GM21825 (cell line): ENCODE results near the gene CHST10.
"Not testable (repeated sequence)": the region's sequence is repeated elsewhere in the genome, so short reads cannot be mapped to it uniquely, and the experiment has no call there.

Source experiments
- ATAC-seq: cut with Tn5 transposase; IDR thresholded peaks from one replicate; pipeline ENCODE4 v1.9.1; 2021; ENCODE audit warnings: mild to moderate bottlenecking, moderate library complexity; ENCODE audit not compliant: unreplicated experiment

CHST10 gene

GRCh38 chr2:100416935-100417710, at the start of gene CHST10:
CHST10 (minus strand) TSS chr2:100417668; CDS start chr2:100406675, 10,993 bp downstream.
- peak; percentile 88 for ATAC-seq

- ATAC-seq: no peak
Measured at GRCh38 chr2:100460904-100461530, 43.5 kb upstream of the CHST10 start.

GRCh38 chr2:100456357-100456756, 38.9 kb upstream of the CHST10 start:
- not testable (repeated sequence) for ATAC-seq

GRCh38 chr2:100453853-100454252, 36.4 kb upstream of the CHST10 start:
- ATAC-seq: no peak

DNA sequence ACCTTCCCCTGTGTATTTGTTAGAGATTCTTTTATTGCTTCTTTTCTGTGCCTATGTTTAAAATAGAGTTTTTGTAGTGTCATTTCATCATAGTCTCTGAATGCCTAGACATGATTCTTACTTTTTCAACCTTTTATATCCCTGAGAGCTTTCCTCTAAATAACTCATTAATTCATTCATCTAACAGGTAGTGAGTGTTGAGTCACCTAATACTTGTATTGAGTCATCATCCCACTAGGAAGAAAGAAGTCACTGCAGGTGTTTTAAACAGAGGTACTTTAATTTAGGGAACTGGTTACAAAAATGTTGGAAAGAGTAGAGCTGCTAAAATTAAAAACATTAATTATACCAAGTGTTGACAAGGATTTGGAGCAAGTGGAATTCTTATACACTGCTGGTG, 34.3 kb upstream of the CHST10 start:
- ATAC-seq: no peak

GRCh38 chr2:100451092-100451491, 33.6 kb upstream of the CHST10 start:
- no peak for ATAC-seq

DNA sequence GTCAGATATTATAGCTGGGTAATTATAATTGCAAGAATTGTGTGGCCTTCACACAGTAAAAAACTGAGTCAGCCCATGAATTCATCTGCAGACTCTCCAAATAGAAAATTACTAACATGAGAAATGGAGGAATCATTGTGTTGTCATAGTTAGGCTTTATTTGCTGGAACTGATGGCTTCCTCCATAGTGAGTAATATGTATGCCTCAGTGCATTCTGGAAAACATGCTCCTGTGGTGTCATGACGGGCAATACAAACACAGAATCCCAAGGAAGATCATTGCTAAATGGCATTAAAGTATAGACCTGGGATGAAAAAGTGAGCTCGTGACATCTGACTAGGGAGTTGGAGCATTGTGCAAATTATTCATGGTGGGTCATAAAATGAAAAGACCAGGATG, 29.2 kb upstream of the CHST10 start:
- ATAC-seq: no peak

- no peak for ATAC-seq
Measured at GRCh38 chr2:100437751-100438150, 20.3 kb upstream of the CHST10 start.

DNA sequence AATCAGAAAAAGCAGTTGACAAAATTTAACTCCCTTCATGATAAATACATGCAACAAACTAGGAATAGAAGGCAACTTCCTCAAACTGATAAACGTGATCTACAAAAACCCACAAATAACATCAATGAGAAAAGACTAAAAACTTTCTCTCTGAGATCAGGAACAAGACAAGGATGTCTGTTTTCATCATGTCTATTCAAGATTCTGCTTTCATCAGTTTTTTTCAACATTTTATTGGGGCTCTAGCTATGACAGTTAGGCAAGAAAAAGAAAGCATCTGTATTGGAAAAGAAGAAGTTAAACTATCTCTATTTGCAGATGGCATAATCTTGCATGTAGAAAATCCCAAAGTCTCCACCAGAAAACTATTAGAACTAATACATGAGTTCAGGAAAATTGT, 12.3 kb upstream of the CHST10 start:
- ATAC-seq: no peak

GRCh38 chr2:100427627-100428258, 10.3 kb upstream of the CHST10 start:
- no peak for ATAC-seq

- no peak for ATAC-seq
Measured at GRCh38 chr2:100427111-100427510, 9.6 kb upstream of the CHST10 start.

GRCh38 chr2:100426384-100426720, 8.9 kb upstream of the CHST10 start:
- no peak for ATAC-seq

DNA sequence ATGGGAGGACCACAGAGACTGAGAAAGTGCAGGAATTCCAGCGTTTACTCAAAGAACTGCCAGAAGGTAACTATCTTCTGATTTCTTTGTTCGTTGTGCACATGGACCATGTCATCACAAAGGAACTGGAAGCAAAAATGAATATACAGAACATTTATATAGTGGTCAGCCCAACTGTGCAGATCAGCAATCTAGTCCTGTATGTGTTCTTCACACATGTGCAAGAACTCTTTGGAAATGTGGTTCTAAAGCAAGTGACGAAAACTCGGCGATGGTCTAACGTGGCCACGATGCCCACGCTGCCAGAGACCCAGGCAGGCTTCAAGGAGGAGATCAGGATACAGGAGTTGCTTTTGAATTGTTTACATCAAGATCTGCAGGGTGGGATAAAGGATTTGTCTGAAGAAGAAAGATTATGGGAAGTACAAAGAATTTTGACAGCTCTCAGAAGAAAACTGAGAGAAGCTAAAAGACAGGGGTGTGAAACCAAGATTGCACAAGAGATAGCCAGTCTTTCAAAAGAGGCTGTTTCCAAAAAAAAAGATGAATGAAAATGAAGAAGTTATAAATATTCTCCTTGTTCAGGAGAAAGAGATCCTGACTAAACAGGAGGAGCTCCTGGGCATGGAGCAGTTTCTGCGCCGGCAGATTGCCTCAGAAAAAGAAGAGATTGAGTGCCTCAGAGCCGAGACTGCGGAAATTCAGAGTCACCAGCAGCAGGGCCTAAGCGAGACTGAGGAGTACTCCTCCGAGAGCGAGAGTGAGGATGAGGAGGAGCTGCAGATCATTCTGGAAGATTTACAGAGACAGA, 8.3 kb upstream of the CHST10 start:
- ATAC-seq: no peak

- no peak for ATAC-seq
Measured at GRCh38 chr2:100425107-100425506, 7.6 kb upstream of the CHST10 start.

GRCh38 chr2:100424277-100424875, 6.9 kb upstream of the CHST10 start:
- ATAC-seq: no peak

- ATAC-seq: no peak
Measured at GRCh38 chr2:100423631-100424030, 6.2 kb upstream of the CHST10 start.

DNA sequence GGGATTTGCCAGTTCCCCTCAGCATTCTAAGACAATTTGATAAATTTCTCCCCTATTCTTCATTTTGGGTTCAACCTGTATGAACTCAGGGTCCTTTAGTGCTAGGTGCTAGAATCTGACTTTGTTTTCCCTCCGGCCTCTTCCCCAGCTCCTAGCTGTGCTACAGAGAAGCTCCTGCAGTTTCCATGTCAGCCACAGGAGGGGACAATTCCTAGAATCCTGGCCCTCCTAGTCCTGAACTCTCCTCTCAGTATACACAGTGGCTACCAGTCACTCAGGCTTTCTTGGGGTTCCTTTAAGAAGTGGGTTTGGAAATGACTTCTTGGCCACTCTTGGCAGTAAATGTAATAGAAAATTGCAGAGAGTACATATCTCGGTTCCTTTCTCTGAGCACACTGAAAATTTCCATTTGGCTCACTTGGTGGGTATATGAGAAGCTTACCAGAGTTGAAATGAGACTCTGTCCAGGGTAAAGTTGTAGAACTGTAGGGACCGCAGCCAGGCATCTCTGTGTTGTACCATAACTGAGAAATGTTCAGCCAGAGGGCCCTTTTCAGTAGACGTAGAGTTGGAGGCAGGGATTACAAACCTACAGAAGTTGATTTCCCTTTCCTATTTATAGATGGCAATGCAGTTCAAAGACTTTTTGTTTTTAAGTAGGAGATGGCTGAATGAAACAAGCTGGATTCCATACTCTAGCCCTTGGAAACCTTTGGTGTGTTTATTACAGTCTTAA, 5.0 kb upstream of the CHST10 start:
- ATAC-seq: no peak

GRCh38 chr2:100419915-100420314, 2.4 kb upstream of the CHST10 start:
- no peak for ATAC-seq

DNA sequence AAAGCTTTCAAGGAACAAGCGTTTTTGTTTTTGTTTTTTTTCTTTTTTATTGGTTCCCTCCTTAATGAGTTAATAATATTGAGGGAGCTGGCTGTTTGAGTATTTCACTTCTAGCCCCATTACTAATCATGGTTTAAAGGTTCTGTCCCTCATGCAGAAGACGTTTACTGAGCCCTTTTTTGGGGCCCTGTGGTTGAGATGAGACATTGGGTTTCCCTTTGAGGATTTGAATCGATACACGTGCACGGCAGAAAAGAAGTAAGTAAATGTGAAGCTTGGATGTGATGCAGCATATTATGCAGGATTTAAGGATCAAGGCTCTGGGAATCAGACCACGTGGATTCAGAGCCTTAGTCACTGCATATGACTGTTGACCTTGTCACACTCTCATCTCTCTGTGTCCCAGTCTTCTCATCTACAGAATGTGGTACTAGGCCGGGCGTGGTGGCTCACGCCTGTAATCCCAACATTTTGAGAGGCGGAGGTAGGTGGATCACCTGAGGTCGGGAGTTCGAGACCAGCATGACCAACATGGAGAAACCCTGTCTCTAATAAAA, 1.0 kb upstream of the CHST10 start:
- no peak for ATAC-seq

DNA sequence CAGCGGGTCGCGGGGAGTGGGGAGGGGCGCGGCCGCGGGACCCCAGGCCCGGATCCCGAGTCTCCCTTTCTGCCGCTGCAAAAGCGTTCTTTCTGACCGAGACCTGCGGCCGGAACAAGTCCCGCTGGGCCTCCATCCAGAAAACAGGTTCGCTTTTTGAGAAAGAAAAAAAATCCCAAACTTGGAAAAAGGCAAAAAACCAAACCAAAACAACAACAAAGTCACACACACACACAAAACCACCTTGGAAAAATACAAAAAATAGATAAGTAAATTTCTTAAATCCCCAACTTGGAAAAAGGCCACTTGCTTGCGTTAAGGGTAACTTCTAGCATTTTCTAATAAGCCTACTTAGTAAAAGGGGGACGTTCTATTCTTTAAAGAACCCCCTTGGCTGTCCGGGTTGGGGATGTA, 250 bp upstream of the CHST10 start:
- no peak for ATAC-seq
